Pancreas (tissue), 10 donors: ENCODE results near the gene SURF2. TPM values are rescaled to one million over a fixed set of nuclear protein-coding genes. Genes with fewer than 3 reads are reported as not detected.
"Not testable (repeated sequence)": the region's sequence is repeated elsewhere in the genome, so short reads cannot be mapped to it uniquely, and the experiment has no call there.

ENCODE experiments used
- ATAC-seq, 4 donors: fragments of 200-7000 bp; cut with Tn5 transposase; one replicate each; pipeline versions ENCODE4 v1.8.0 to v1.9.1; 2020; ENCODE audit warnings: mild to moderate bottlenecking in 4 of 4, moderate library complexity in 4 of 4
- DNase-seq, 6 donors: peaks; one replicate each; pipeline ENCODE4 v3.0.0-alpha.2; 2020
- FAIRE-seq: peaks from 2 replicates; lab custom pipeline; 2012; peaks lifted over from hg19 to GRCh38; lab: Jason Lieb, UNC
- H3K27ac ChIP-seq, 4 donors: fragments of 200-600 bp; sonication (generic); 1 replicate in 3 of 4; 2 replicates in 1 of 4; pipeline versions ENCODE4 v1.5.0 to v1.8.0; 2020
- H3K27me3 ChIP-seq, 4 donors: fragments of 200-600 bp; one replicate each; pipeline ENCODE4 v1.8.0; 2021
- H3K36me3 ChIP-seq, 3 donors: fragments of 200-600 bp; sonication (generic) in 1 of 3; one replicate each; pipeline versions ENCODE4 v1.5.0 to v1.8.0; 2020 to 2021
- H3K4me1 ChIP-seq, 3 donors: fragments of 200-600 bp; one replicate each; pipeline ENCODE4 v1.8.0; 2021
- H3K4me3 ChIP-seq, 4 donors: fragments of 200-600 bp; sonication (generic) in 2 of 4; one replicate each; pipeline versions ENCODE4 v1.5.0 to v1.8.0; 2020 to 2021
- H3K9me3 ChIP-seq, 4 donors: fragments of 200-600 bp; one replicate each; pipeline ENCODE4 v1.8.0; 2021
- WGBS, 2 donors: extraction: QIAGEN DNeasy Blood & Tissue Kit; methylation state at CpG; one replicate each; pipeline ENCODE4 v1.1.7; 2013; 5-methylcytosine and 5-hydroxymethylcytosine counted together
- intact Hi-C, 3 donors: fragments of 100-400 bp; cut with DNase I; formaldehyde crosslinking; loops; one replicate each; pipeline versions ENCODE4 v1.11.1 to v1.14.2; 2022
- polyA plus RNA-seq, 2 donors: library from polyadenylated mRNA; stranded (reverse); fragments of 200-250 nt; gene quantifications; one replicate each; pipeline ENCODE4 v1.2.3, GENCODE V29; 2013
- total RNA-seq, 6 donors: library from RNA; stranded (reverse); fragmentation: NEBNext Ultra II Directional in 4 of 6; extraction: Animal tissue kit (Norgen Biotek cat#: 25700) in 4 of 6; gene quantifications; one replicate each; pipeline versions ENCODE4 v1.2.1 to v1.2.4, GENCODE V29; 2021 to 2023
- TF ChIP-seq, protein P1 (sequence below), 4 donors: fragments of 200-600 bp; sonication (generic) in 3 of 4; IDR thresholded peaks; one replicate each; pipeline versions ENCODE4 v1.5.0 to v1.8.0; 2021; ENCODE audit warnings: antibody characterized with exemption in 4 of 4
- donor health status: healthy with polysubstance abuse.
- donor health status: DM: no; HTN: no; CAD: no; lungs with moderate emphysema.
- donor health status: DM: no; HTN: no; CAD: no.
- donor health status: control.
- donor health status: control.
- donor health status: Bipolar disorder and iron deficiency.
- donor health status: DM: yes; HTN: yes; CAD: no.
- donor health status: DM: no; HTN: no; CAD: no.
- donor health status: DM: no; HTN: no; CAD: no.
- donor health status: DM: yes; HTN: yes; CAD: no.

The SURF2 gene
- total and polyA plus RNA-seq, 8 donors, result 7.8 to 52.4 (median 13.2) TPM

DNA sequence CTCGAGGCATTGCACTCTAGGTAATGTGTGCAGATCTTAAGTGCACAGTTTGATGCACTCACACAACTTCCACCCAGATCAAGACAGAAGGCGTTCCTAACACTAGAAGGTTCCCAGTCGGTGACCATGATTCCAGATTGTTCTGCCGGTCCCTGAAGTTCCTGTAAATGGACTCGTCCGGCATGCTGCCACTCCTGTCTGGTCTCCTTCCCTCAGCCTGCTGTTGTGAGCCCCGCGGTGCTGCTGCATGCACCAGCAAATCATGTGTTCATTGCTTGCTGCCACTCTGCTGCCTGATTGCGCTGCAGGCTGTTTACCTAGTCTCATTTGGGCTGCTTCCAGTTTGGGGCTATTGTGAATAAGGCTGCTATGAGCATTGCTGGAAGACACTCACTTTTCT, 31.3 kb downstream of the SURF2 start:
- Histone ChIP-seq H3K27me3 (no peaks in the 10 kb centered on the region), H3K27ac (no peak overlapping the region), H3K4me1 (no peaks in the 10 kb centered on the region), H3K4me3 (no peak overlapping the region), H3K36me3 (no peaks in the 10 kb centered on the region), H3K9me3 (no peaks in the 10 kb centered on the region)
- no peak for FAIRE-seq
- intact Hi-C loops, result no loop called here
- ATAC-seq, result no peak
- WGBS, 2 donors, result 72 to 77% methylated on average over 9 of the region's 9 CpGs
- TF ChIP-seq, protein P1, sequence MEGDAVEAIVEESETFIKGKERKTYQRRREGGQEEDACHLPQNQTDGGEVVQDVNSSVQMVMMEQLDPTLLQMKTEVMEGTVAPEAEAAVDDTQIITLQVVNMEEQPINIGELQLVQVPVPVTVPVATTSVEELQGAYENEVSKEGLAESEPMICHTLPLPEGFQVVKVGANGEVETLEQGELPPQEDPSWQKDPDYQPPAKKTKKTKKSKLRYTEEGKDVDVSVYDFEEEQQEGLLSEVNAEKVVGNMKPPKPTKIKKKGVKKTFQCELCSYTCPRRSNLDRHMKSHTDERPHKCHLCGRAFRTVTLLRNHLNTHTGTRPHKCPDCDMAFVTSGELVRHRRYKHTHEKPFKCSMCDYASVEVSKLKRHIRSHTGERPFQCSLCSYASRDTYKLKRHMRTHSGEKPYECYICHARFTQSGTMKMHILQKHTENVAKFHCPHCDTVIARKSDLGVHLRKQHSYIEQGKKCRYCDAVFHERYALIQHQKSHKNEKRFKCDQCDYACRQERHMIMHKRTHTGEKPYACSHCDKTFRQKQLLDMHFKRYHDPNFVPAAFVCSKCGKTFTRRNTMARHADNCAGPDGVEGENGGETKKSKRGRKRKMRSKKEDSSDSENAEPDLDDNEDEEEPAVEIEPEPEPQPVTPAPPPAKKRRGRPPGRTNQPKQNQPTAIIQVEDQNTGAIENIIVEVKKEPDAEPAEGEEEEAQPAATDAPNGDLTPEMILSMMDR (IDR thresholded peaks at IDR 0.05), result no peak
- no peak for DNase-seq

GRCh38 chr9:133389025-133389557, 32.7 kb downstream of the SURF2 start:
- H3K36me3 ChIP-seq, result no peaks in the 10 kb centered on the region
- H3K4me1 ChIP-seq, result no peaks in the 10 kb centered on the region
- no peak for DNase-seq
- intact Hi-C loops, result no loop called here
- H3K4me3 ChIP-seq, result no peak overlapping the region
- TF ChIP-seq, protein P1 (IDR thresholded peaks at IDR 0.05), result no peak
- H3K27me3 ChIP-seq, result no peaks in the 10 kb centered on the region
- H3K9me3 ChIP-seq, result no peaks in the 10 kb centered on the region
- no peak for FAIRE-seq
- WGBS, 2 donors, result 95 to 97% methylated on average over 12 of the region's 12 CpGs
- H3K27ac ChIP-seq, result no peak overlapping the region
- no peak for ATAC-seq

DNA sequence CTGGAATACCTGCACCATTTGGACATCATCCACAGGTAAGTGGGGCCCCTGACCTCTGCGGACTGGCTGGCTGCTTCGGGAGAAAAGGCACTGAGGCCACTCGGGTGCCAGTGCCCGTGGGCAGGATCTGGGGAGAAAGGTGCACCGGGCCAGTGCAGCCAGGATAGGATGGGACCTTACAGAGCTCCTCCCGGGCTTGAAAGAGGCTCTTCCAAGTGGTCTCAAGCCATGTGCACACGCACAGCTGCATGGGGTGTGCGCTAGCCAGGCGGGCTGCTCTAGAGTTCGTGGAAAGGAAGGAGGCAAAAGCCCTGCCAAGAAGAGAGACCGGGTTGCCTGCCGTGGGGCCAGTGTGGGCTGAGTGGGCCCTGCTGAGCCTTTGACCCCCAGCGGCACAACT, 33.2 kb downstream of the SURF2 start:
- 79 to 84% methylated on average over 13 of the region's 13 CpGs for WGBS, 2 donors
- intact Hi-C loops, result no loop called here

DNA sequence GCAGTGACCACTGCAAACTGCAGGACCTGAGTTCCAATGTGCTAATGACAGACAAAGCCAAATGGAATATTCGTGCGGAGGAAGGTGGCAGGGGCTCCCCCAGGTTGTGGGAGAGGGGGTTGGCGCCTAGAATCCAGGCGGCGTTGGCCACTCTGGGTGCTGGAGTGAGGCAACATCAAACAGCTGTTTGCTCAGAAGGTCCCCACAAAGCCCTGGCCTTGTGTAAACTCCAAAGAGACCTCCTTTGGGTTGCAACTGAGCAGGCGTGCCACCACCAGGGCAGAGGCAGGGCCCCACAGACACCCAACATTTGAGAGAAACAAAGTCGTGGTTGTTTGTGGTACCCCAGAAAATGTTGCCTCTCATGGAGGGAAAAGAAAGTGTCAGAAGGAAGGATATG, 34.4 kb downstream of the SURF2 start:
- H3K4me1 ChIP-seq, result no peaks in the 10 kb centered on the region
- FAIRE-seq, result no peak
- no peaks in the 10 kb centered on the region for H3K9me3 ChIP-seq
- H3K27me3 ChIP-seq, result no peaks in the 10 kb centered on the region
- TF ChIP-seq, protein P1 (IDR thresholded peaks at IDR 0.05), result no peak
- ATAC-seq, result no peak
- H3K36me3 ChIP-seq, result no peaks in the 10 kb centered on the region
- H3K27ac ChIP-seq, result no peak overlapping the region
- 64 to 67% methylated on average over 7 of the region's 7 CpGs for WGBS, 2 donors
- intact Hi-C loops, result no loop called here
- H3K4me3 ChIP-seq, result no peak overlapping the region
- no peak for DNase-seq

More for the DNA sequence above, 33.2 kb downstream of the SURF2 start:
- TF ChIP-seq, protein P1 (IDR thresholded peaks at IDR 0.05), result no peak
- FAIRE-seq, result no peak
- no peak overlapping the region for H3K27ac ChIP-seq
- H3K4me1 ChIP-seq, result no peaks in the 10 kb centered on the region
- no peak overlapping the region for H3K4me3 ChIP-seq
- no peaks in the 10 kb centered on the region for H3K36me3 ChIP-seq
- H3K27me3 ChIP-seq, result no peaks in the 10 kb centered on the region
- DNase-seq, result no peak
- no peaks in the 10 kb centered on the region for H3K9me3 ChIP-seq
- ATAC-seq, result no peak

- H3K27ac ChIP-seq, H3K4me3 ChIP-seq, H3K4me1 ChIP-seq, intact Hi-C loops, ATAC-seq, H3K36me3 ChIP-seq, FAIRE-seq, H3K9me3 ChIP-seq, DNase-seq, H3K27me3 ChIP-seq: not testable (repeated sequence)
- WGBS, 2 donors, result 22 to 53% methylated on average over 2 to 3 of the region's 4 CpGs
These were observed 35.1 kb downstream of the SURF2 start for GRCh38 chr9:133391449-133391848.

DNA sequence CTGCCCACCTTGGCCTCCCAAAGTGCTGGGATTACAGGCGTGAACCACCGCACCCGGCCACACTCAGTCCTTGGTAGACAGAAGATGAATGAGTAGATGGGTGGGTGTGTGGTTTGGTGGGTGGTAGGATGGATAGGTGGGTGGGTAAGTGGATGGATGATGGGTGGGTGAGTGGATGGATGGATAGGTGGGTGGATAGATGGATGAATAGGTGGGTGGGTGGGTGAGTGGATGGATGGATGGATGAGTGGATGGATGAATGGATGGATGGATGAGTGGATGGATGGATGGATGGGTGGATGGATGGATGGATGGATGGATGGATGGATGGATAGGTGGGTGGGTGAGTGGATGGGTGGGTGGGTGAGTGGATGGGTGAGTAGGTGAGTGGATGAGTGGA, 36.0 kb downstream of the SURF2 start:
- DNase-seq, intact Hi-C loops, H3K36me3 ChIP-seq, H3K4me1 ChIP-seq, H3K4me3 ChIP-seq, FAIRE-seq, H3K27me3 ChIP-seq, ATAC-seq, H3K27ac ChIP-seq, H3K9me3 ChIP-seq: not testable (repeated sequence)
- 85 to 91% methylated on average over 3 of the region's 3 CpGs for WGBS, 2 donors
